Uterus (tissue), 4 donors: ENCODE results near the gene FAM3B. TPM values are rescaled to one million over a fixed set of nuclear protein-coding genes. Genes with fewer than 3 reads are reported as not detected.

Experiments used
- DNase-seq, 2 donors: peaks; one replicate each; pipeline ENCODE4 v3.0.0-alpha.2; 2019 to 2020
- H3K27ac ChIP-seq, 2 donors: fragments of 200-600 bp; sonication (generic); 1 replicate in 1 of 2; 2 replicates in 1 of 2; pipeline ENCODE4 v1.5.1; 2016 to 2018
- H3K27me3 ChIP-seq, 2 donors: fragments of 200-600 bp; sonication (generic); one replicate each; pipeline ENCODE4 v1.5.1; 2018 to 2019; ENCODE audit warnings: control low read depth in 1 of 2
- H3K36me3 ChIP-seq, 2 donors: fragments of 200-600 bp; sonication (generic); one replicate each; pipeline ENCODE4 v1.5.1; 2019; ENCODE audit warnings: control low read depth in 1 of 2
- H3K4me1 ChIP-seq, 2 donors: fragments of 200-600 bp; sonication (generic); one replicate each; pipeline ENCODE4 v1.5.1; 2018 to 2019; ENCODE audit warnings: control low read depth in 1 of 2
- H3K4me3 ChIP-seq, 2 donors: fragments of 200-600 bp; sonication (generic); 1 replicate in 1 of 2; 2 replicates in 1 of 2; pipeline ENCODE4 v1.5.1; 2018 to 2019; ENCODE audit warnings: mild to moderate bottlenecking in 1 of 2
- H3K9me3 ChIP-seq, 2 donors: fragments of 200-600 bp; sonication (generic); one replicate each; pipeline ENCODE4 v1.5.1; 2019; ENCODE audit warnings: control low read depth in 1 of 2
- POLR2A ChIP-seq, 2 donors: fragments of 450-650 bp; IDR thresholded peaks; one replicate each; pipeline ENCODE4 v1.6.1; 2016; ENCODE audit warnings: antibody characterized with exemption in 2 of 2, mild to moderate bottlenecking in 1 of 2, moderate library complexity in 1 of 2
- intact Hi-C: fragments of 100-400 bp; cut with DNase I; formaldehyde crosslinking; loops from one replicate; pipeline ENCODE4 v1.15.1; 2023; ENCODE audit warnings: low total_unique reads
- total RNA-seq, 4 donors: library from RNA; depleted of rRNA in 3 of 4; stranded (reverse); fragments of >200 nt in 3 of 4; gene quantifications; one replicate each; pipeline versions ENCODE4 v1.1.0 to v1.2.4, GENCODE V29; 2014 to 2023
- TF ChIP-seq, protein P1 (sequence below), 4 experiments: fragments of 200-600 bp in 2 of 4; fragments of 450-650 bp in 2 of 4; sonication (generic) in 2 of 4; IDR thresholded peaks; one replicate each; pipeline ENCODE4 v1.5.1; 2016 to 2019; ENCODE audit warnings: antibody characterized with exemption in 4 of 4, mild to moderate bottlenecking in 2 of 4, moderate library complexity in 1 of 4
- donor health status: DM: yes; HTN: yes; CAD: no.

Gene FAM3B
- total RNA-seq, 4 donors from 2014 or later = 5.1 TPM; not detected in 3

DNA sequence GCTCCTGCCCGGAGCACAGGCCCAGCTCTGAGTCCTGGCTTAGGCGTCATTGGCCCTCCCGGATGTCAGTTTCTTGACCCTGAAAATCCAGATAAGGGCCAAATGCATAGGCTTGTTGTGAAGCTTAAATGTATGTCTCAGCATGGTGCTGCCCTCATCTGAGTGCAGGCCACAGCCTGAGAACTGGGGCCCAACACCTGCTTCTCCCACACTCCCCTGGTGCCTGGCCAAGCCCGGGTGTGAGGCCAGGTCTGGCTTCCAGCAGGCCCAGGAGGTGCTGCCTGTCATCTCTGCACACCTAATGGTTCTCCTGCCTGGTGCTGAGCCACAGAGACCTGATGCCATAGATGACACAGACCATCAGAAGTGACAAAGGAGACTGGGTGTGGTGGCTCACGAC lies 59.3 kb downstream of the FAM3B start:
- TF ChIP-seq POLR2A (IDR thresholded peaks at IDR 0.05) = no peak
- TF ChIP-seq, protein P1, sequence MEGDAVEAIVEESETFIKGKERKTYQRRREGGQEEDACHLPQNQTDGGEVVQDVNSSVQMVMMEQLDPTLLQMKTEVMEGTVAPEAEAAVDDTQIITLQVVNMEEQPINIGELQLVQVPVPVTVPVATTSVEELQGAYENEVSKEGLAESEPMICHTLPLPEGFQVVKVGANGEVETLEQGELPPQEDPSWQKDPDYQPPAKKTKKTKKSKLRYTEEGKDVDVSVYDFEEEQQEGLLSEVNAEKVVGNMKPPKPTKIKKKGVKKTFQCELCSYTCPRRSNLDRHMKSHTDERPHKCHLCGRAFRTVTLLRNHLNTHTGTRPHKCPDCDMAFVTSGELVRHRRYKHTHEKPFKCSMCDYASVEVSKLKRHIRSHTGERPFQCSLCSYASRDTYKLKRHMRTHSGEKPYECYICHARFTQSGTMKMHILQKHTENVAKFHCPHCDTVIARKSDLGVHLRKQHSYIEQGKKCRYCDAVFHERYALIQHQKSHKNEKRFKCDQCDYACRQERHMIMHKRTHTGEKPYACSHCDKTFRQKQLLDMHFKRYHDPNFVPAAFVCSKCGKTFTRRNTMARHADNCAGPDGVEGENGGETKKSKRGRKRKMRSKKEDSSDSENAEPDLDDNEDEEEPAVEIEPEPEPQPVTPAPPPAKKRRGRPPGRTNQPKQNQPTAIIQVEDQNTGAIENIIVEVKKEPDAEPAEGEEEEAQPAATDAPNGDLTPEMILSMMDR (IDR thresholded peaks at IDR 0.05) = no peak
- intact Hi-C loops = no loop called here
- H3K4me1 ChIP-seq = no peaks in the 10 kb centered on the region
- no peaks in the 10 kb centered on the region for H3K9me3 ChIP-seq
- no peak for DNase-seq
- no peak overlapping the region for H3K4me3 ChIP-seq
- H3K27me3 ChIP-seq = no peaks in the 10 kb centered on the region
- no peaks in the 10 kb centered on the region for H3K36me3 ChIP-seq
- H3K27ac ChIP-seq = no peak overlapping the region

DNA sequence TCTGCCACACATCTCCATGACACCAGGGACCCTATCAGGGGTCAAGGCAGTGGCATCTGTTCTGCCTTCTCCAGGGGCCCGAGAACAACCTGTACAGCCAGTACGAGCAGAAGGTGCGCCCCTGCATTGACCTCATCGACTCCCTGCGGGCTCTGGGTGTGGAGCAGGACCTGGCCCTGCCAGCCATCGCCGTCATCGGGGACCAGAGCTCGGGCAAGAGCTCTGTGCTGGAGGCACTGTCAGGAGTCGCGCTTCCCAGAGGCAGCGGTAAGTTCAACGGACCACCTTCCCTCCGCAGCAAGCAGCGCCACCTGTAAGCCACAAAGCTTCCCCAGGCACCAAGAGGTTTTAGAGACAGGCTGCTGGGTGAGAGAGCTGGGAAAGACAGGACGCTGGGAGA lies 61.1 kb downstream of the FAM3B start:
- intact Hi-C loops = no loop called here
- H3K36me3 ChIP-seq = no peaks in the 10 kb centered on the region
- H3K9me3 ChIP-seq = no peaks in the 10 kb centered on the region
- H3K4me1 ChIP-seq = no peaks in the 10 kb centered on the region
- no peaks in the 10 kb centered on the region for H3K27me3 ChIP-seq
- TF ChIP-seq, protein P1 (IDR thresholded peaks at IDR 0.05) = no peak
- no peak for TF ChIP-seq POLR2A (IDR thresholded peaks at IDR 0.05)
- peak in 1 of 2 donors; percentile 10 for DNase-seq
- H3K27ac ChIP-seq = no peak overlapping the region
- H3K4me3 ChIP-seq = no peak overlapping the region

DNA sequence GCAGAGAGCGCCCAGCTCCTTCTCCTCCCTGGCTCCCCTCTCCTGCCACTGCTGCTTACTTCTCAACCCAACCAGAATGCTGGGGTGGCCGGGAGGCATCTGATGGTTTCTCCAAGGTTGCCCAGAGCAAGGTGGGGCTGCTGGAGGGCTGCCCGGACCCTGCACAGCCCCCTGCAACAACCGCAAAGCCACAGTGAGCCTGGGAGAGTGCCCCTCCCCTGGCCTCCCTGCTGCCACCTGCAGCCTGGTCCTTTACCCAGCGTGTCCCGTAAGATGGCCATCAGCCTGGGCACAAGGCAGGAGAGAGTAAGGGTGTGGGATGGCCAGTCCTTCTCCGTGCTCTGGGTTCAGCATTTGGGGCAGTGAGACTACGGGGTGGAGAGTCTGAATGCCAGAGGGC lies 62.2 kb downstream of the FAM3B start:
- no peaks in the 10 kb centered on the region for H3K36me3 ChIP-seq
- intact Hi-C loops = no loop called here
- TF ChIP-seq, protein P1 (IDR thresholded peaks at IDR 0.05) = no peak
- TF ChIP-seq POLR2A (IDR thresholded peaks at IDR 0.05) = no peak

DNA sequence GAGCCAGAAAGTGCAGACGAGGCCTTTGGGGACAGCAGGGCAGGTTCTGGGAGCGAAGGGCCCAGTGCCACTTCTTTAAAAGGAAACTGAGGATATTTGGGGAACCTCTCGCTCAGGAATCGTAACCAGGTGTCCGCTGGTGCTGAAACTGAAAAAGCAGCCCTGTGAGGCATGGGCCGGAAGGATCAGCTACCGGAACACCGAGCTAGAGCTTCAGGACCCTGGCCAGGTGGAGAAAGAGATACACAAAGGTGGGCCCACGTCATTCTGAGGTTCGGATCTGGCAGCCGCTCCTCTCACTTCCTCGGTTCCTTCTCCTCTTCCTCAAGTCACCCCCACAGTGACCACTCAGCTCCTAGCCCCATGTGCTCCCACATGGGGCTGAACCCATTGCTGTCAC lies 63.3 kb downstream of the FAM3B start:
- no peak for DNase-seq

More for the DNA sequence above, 62.2 kb downstream of the FAM3B start:
- DNase-seq = peak in 1 of 2 donors; percentile 9
- Histone ChIP-seq H3K9me3 (no peaks in the 10 kb centered on the region), H3K27me3 (no peaks in the 10 kb centered on the region), H3K4me1 (no peaks in the 10 kb centered on the region), H3K4me3 (no peak overlapping the region), H3K27ac (no peak overlapping the region)

DNA sequence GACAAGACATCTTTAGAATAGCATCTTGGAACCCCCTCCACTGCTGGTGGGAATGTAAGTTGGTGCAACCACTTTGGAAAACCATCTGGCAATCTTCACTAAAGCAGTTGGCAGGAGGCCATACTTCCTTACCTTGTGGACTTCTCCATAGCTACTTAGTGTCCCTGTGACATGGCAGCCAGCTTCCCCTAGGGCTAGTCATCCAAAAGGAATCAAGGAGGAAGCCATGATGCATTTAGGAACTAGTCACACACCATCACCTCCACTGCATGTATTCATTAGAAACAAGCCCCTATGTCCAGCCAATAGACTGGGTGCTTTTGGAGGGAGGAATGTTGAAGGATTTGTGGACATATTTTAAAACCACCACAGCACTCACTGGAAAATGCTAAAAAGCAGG lies 65.1 kb downstream of the FAM3B start:
- intact Hi-C loops = no loop called here
- Histone ChIP-seq H3K9me3 (no peaks in the 10 kb centered on the region), H3K27ac (no peak overlapping the region), H3K4me1 (no peaks in the 10 kb centered on the region), H3K36me3 (no peaks in the 10 kb centered on the region), H3K4me3 (no peak overlapping the region), H3K27me3 (no peaks in the 10 kb centered on the region)
- TF ChIP-seq POLR2A (IDR thresholded peaks at IDR 0.05) = no peak
- TF ChIP-seq, protein P1 (IDR thresholded peaks at IDR 0.05) = no peak
- no peak for DNase-seq

More for the DNA sequence above, 63.3 kb downstream of the FAM3B start:
- H3K27me3 ChIP-seq = no peaks in the 10 kb centered on the region
- H3K36me3 ChIP-seq = no peaks in the 10 kb centered on the region
- no peaks in the 10 kb centered on the region for H3K9me3 ChIP-seq
- H3K4me3 ChIP-seq = no peak overlapping the region
- no peaks in the 10 kb centered on the region for H3K4me1 ChIP-seq
- no peak overlapping the region for H3K27ac ChIP-seq
- intact Hi-C loops = no loop called here
- TF ChIP-seq, protein P1 (IDR thresholded peaks at IDR 0.05) = no peak
- TF ChIP-seq POLR2A (IDR thresholded peaks at IDR 0.05) = no peak
